Natural killer cell treated with Interleukin-12 subunit alpha and Interleukin-12 subunit beta and Interleukin-15 and Interleukin-18, amount 100 ng/mL, for 72 hours (primary cell): ENCODE results near the gene NPAS3. TPM values are rescaled to one million over a fixed set of nuclear protein-coding genes. Genes with fewer than 3 reads are reported as not detected.

Experiments used
- ATAC-seq, 2 donors: fragments of 150-1000 bp; cut with Tn5 transposase in 1 of 2; sonication (Bioruptor Pico), chemical (Tn5 transposase) in 1 of 2; 2 replicates each; pipeline ENCODE4 v1.10.0; 2021
- DNase-seq: peaks from one replicate; pipeline ENCODE4 v3.0.0; 2022; ENCODE audit warnings: low spot score
- H3K27ac Mint-ChIP-seq, 2 donors: 1 replicate in 1 of 2; 2 replicates in 1 of 2; pipeline ENCODE4 v1.8.0; 2022; ENCODE audit warnings: mixed read lengths in 2 of 2, mild to moderate bottlenecking in 1 of 2, moderate library complexity in 1 of 2
- H3K27me3 Mint-ChIP-seq, 2 donors: 1 replicate in 1 of 2; 2 replicates in 1 of 2; pipeline ENCODE4 v1.8.0; 2022; ENCODE audit warnings: mixed read lengths in 2 of 2
- H3K36me3 Mint-ChIP-seq: one replicate; pipeline ENCODE4 v1.8.0; 2022; ENCODE audit warnings: mixed read lengths
- H3K4me1 Mint-ChIP-seq, 2 donors: 1 replicate in 1 of 2; 2 replicates in 1 of 2; pipeline ENCODE4 v1.8.0; 2022; ENCODE audit warnings: low read depth in 2 of 2, mixed read lengths in 2 of 2, mild to moderate bottlenecking in 1 of 2
- H3K4me3 Mint-ChIP-seq: one replicate; pipeline ENCODE4 v1.8.0; 2022; ENCODE audit warnings: mixed read lengths
- H3K9me3 Mint-ChIP-seq: 2 replicates; pipeline ENCODE4 v1.8.0; 2022; ENCODE audit warnings: mixed read lengths
- total RNA-seq, 2 donors: library from RNA; stranded (reverse); gene quantifications; one replicate each; pipeline ENCODE4 v1.2.3, GENCODE V29; 2022

The NPAS3 gene
- total RNA-seq, 2 donors from 2014 or later, result not detected

DNA sequence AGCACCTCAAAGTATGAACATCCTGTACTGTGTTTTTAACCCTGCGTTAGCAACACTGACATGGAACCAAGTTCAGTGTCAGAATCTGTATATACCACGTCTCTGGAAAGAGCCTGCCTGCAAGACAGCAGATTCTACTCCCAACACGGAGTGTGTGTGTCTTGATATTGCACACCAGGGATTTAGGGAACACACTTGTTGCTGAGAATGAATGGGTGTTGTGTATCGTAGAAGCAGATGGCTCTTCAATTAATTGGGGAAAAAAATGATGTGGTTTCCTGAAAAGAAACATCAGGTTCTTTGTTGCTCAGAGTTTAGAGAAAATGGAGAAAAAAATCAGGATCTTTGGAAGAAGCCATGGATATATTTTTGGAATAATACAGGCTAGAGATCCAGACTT, 841.4 kb downstream of the NPAS3 start:
- H3K27me3 Mint-ChIP-seq, result peaks cover 0 to 4% of the 10 kb centered on the region in 2 donors
- H3K27ac Mint-ChIP-seq, result no peak overlapping the region
- ATAC-seq (no peak), DNase-seq (no peak)
- no peaks in the 10 kb centered on the region for H3K9me3 Mint-ChIP-seq
- H3K4me3 Mint-ChIP-seq, result no peak overlapping the region
- no peaks in the 10 kb centered on the region for H3K36me3 Mint-ChIP-seq
- H3K4me1 Mint-ChIP-seq, result no peaks in the 10 kb centered on the region

GRCh38 chr14:33781236-33781635, 842.6 kb downstream of the NPAS3 start:
- ATAC-seq (no peak), DNase-seq (no peak)
- Mint-ChIP-seq H3K27me3 (peaks cover 0 to 4% of the 10 kb centered on the region in 2 donors), H3K36me3 (no peaks in the 10 kb centered on the region), H3K4me1 (no peaks in the 10 kb centered on the region), H3K27ac (no peak overlapping the region), H3K9me3 (no peaks in the 10 kb centered on the region), H3K4me3 (no peak overlapping the region)

DNA sequence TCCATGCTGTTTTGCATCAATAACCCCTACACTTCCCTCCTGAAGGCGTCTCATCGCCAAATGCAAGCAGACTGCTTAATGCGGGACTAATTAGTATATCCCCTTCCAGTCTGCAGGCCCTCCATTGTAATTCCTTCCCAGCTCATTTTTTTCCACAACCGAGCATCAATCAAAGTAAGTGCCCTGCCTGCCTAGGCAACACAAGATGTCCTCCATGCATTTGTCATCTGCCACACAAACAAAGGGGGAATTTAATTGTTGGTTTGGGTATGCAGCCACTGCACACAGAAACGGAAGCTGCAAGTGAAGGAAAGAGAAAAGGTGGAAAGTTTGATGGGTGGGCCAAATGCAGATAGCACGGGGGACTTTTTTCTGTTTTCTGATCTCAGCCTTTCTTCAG, 844.2 kb downstream of the NPAS3 start:
- Mint-ChIP-seq H3K27ac (no peak overlapping the region), H3K9me3 (no peaks in the 10 kb centered on the region), H3K4me1 (no peaks in the 10 kb centered on the region), H3K27me3 (peaks cover 0 to 4% of the 10 kb centered on the region in 2 donors), H3K4me3 (no peak overlapping the region), H3K36me3 (no peaks in the 10 kb centered on the region)
- ATAC-seq (no peak), DNase-seq (no peak)

DNA sequence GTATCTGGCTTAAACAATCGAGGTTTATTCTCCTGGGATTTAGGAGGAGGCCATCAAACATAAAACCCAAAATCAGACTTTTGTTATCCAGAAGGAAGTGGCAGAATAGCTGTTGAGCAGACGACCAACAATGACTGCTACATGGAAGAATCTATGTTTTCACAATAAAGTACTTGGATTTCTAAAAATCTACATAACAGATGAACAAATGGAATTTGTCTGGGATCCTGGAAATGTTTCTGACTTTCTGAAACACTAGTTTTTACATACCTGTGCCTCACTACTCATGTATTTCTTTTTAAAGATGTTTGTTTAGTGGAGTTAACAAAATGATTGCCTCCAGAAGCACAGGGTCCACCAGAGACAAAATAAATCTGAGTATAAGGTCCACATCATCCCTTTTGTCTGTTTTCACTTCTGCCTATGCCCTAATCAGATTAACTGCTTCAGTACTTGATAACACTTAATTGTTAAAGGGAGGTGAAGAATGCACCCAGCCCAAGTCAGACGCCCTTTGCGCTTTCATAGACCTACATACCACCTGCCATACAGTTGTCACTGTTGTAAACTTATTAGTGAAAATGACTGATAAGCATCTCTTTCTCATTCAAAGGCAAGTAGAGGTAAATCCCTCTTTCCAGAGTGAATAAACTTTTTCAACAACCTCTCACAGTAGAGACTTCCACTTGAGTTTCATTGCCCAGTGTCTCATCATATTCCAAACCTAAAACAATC, 847.6 kb downstream of the NPAS3 start:
- Mint-ChIP-seq H3K27me3 (peaks cover 0 to 3% of the 10 kb centered on the region in 2 donors), H3K4me3 (no peak overlapping the region), H3K9me3 (no peaks in the 10 kb centered on the region), H3K36me3 (no peaks in the 10 kb centered on the region), H3K27ac (no peak overlapping the region), H3K4me1 (no peaks in the 10 kb centered on the region)
- ATAC-seq (no peak), DNase-seq (no peak)

- ATAC-seq, result no peak
- Mint-ChIP-seq H3K27me3 (peaks cover 13 to 14% of the 10 kb centered on the region in 2 donors), H3K4me3 (no peak overlapping the region), H3K36me3 (no peaks in the 10 kb centered on the region), H3K4me1 (peaks cover 4 to 13% of the 10 kb centered on the region in 2 donors), H3K27ac (no peak overlapping the region), H3K9me3 (no peaks in the 10 kb centered on the region)
- no peak for DNase-seq
Observed at GRCh38 chr14:33788161-33788560, 849.5 kb downstream of the NPAS3 start.

GRCh38 chr14:33790996-33791395, 852.3 kb downstream of the NPAS3 start:
- Mint-ChIP-seq H3K36me3 (no peaks in the 10 kb centered on the region), H3K4me3 (no peak overlapping the region), H3K27ac (no peak overlapping the region), H3K4me1 (peaks cover 4 to 14% of the 10 kb centered on the region in 2 donors), H3K27me3 (peaks cover 21 to 27% of the 10 kb centered on the region in 2 donors), H3K9me3 (no peaks in the 10 kb centered on the region)
- no peak for DNase-seq
- no peak for ATAC-seq

- no peak for ATAC-seq
- no peak for DNase-seq
- Mint-ChIP-seq H3K36me3 (no peaks in the 10 kb centered on the region), H3K27ac (no peak overlapping the region), H3K4me1 (peaks cover 4 to 14% of the 10 kb centered on the region in 2 donors), H3K9me3 (no peaks in the 10 kb centered on the region), H3K27me3 (peaks cover 21 to 32% of the 10 kb centered on the region in 2 donors), H3K4me3 (no peak overlapping the region)
Observed at GRCh38 chr14:33792009-33792719, 853.5 kb downstream of the NPAS3 start.

GRCh38 chr14:33792720-33793368, 854.2 kb downstream of the NPAS3 start:
- Mint-ChIP-seq H3K27ac (no peak overlapping the region), H3K4me1 (peaks cover 4 to 14% of the 10 kb centered on the region in 2 donors), H3K36me3 (no peaks in the 10 kb centered on the region), H3K4me3 (no peak overlapping the region), H3K27me3 (peaks cover 21 to 32% of the 10 kb centered on the region in 2 donors), H3K9me3 (no peaks in the 10 kb centered on the region)
- peak; percentile 68 for DNase-seq
- ATAC-seq, result no peak

- Mint-ChIP-seq H3K27ac (no peak overlapping the region), H3K27me3 (peaks cover 25 to 37% of the 10 kb centered on the region in 2 donors), H3K4me1 (peaks cover 4 to 14% of the 10 kb centered on the region in 2 donors), H3K36me3 (no peaks in the 10 kb centered on the region), H3K9me3 (no peaks in the 10 kb centered on the region), H3K4me3 (no peak overlapping the region)
- DNase-seq (no peak), ATAC-seq (no peak)
Observed at GRCh38 chr14:33793398-33794110, 854.9 kb downstream of the NPAS3 start.

DNA sequence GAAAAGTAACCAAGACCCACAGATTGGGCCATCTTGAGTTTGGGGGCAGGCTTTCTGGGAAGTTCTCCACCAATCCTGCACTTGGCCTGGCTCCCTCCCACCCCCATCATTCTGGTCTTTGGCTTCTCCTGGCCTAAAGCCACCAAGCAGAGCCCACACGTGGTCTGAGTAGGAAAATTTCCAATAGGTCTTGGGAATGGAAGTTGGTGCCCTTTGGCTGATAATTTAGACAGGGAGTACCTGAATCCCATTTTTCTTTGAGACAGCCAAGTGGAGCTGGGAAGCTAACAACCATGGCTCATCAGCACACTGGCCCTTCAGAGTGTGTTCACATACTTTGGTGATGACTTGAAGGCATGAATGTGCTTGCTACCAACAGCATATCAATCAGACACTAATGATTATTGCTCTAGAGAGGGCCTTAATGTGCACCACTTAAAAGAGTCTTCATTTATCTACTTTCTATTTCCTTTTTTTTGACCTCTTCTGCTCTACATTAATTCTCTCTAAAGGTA, 856.2 kb downstream of the NPAS3 start:
- peaks cover 26 to 40% of the 10 kb centered on the region in 2 donors for H3K27me3 Mint-ChIP-seq
- DNase-seq, result no peak
- no peak for ATAC-seq
- H3K4me1 Mint-ChIP-seq, result peaks cover 4 to 14% of the 10 kb centered on the region in 2 donors
- H3K36me3 Mint-ChIP-seq, result no peaks in the 10 kb centered on the region
- H3K4me3 Mint-ChIP-seq, result no peak overlapping the region
- no peaks in the 10 kb centered on the region for H3K9me3 Mint-ChIP-seq
- no peak overlapping the region for H3K27ac Mint-ChIP-seq

DNA sequence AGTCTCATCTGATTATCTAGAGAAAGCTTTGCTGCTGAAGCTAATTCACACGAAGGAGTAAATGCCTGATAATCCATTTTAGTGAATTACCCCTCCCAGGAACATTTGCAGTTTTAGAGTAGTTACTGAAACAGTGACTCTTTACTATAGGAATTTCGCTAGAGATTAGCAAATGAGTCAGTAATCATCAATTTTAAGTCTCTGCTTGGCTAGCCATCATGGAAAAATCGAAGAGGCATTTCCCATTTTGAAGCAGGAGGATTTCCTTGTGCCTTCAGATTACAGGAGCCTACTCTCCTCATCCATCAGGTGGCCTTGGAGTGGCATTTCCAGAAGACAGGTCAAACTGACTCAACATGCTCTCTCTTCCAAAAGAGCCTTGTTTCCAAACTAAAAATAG, 857.7 kb downstream of the NPAS3 start:
- ATAC-seq (no peak), DNase-seq (no peak)
- H3K9me3 Mint-ChIP-seq, result no peaks in the 10 kb centered on the region
- H3K27ac Mint-ChIP-seq, result no peak overlapping the region
- no peak overlapping the region for H3K4me3 Mint-ChIP-seq
- H3K27me3 Mint-ChIP-seq, result peaks cover 27 to 46% of the 10 kb centered on the region in 2 donors
- peaks cover 4 to 19% of the 10 kb centered on the region in 2 donors for H3K4me1 Mint-ChIP-seq
- H3K36me3 Mint-ChIP-seq, result peaks cover 5% of the 10 kb centered on the region

DNA sequence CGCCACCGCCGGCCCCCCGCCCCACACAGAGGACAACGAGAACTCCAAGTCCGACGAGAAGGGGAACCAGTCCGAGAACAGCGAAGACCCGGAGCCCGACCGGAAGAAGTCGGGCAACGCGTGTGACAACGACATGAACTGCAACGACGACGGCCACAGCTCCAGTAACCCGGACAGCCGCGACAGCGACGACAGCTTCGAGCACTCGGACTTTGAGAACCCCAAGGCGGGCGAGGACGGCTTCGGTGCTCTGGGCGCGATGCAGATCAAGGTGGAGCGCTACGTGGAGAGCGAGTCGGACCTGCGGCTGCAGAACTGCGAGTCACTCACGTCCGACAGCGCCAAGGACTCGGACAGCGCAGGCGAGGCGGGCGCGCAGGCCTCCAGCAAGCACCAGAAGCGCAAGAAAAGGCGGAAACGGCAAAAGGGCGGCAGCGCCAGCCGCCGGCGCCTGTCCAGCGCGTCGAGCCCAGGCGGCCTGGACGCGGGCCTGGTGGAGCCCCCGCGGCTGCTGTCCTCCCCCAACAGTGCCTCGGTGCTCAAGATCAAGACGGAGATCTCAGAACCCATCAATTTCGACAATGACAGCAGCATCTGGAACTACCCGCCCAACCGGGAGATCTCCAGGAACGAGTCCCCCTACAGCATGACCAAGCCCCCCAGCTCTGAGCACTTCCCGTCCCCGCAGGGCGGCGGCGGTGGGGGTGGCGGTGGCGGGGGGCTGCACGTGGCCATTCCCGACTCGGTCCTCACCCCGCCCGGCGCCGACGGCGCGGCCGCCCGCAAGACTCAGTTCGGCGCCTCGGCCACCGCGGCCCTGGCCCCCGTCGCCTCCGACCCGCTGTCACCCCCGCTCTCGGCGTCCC, 861.3 kb downstream of the NPAS3 start:
- H3K27ac Mint-ChIP-seq, result no peak overlapping the region
- ATAC-seq (no peak), DNase-seq (no peak)
- peaks cover 19 to 46% of the 10 kb centered on the region in 2 donors for H3K27me3 Mint-ChIP-seq
- peaks cover 0 to 6% of the 10 kb centered on the region in 2 donors for H3K4me1 Mint-ChIP-seq
- H3K9me3 Mint-ChIP-seq, result no peaks in the 10 kb centered on the region
- H3K4me3 Mint-ChIP-seq, result no peak overlapping the region
- H3K36me3 Mint-ChIP-seq, result peaks cover 6% of the 10 kb centered on the region
